Measurements from ENCODE around the gene PTPRN2.
"Not testable (repeated sequence)": the region's sequence is repeated elsewhere in the genome, so short reads cannot be mapped to it uniquely, and the experiment has no call there.

Gene PTPRN2

GRCh38 chr7:158458096-158458495, 129.5 kb downstream of the PTPRN2 start:
- no peak for DNase-seq

- DNase-seq = not testable (repeated sequence)
Observed at GRCh38 chr7:158457586-158457985, 130.0 kb downstream of the PTPRN2 start.

- DNase-seq = no peak
Observed at GRCh38 chr7:158454631-158455030, 133.0 kb downstream of the PTPRN2 start.

GRCh38 chr7:158453663-158454062, 134.0 kb downstream of the PTPRN2 start:
- no peak for DNase-seq

- DNase-seq = no peak
Observed at GRCh38 chr7:158452331-158452730, 135.3 kb downstream of the PTPRN2 start.

- DNase-seq = no peak
Observed at GRCh38 chr7:158450476-158451124, 137.0 kb downstream of the PTPRN2 start.

- no peak for DNase-seq
Observed at GRCh38 chr7:158449942-158450341, 137.7 kb downstream of the PTPRN2 start.

GRCh38 chr7:158449266-158449665, 138.4 kb downstream of the PTPRN2 start:
- no peak for DNase-seq

- DNase-seq = no peak
Observed at GRCh38 chr7:158448430-158449100, 139.1 kb downstream of the PTPRN2 start.

GRCh38 chr7:158447506-158448171, 140.0 kb downstream of the PTPRN2 start:
- DNase-seq = no peak

GRCh38 chr7:158447151-158447505, 140.5 kb downstream of the PTPRN2 start:
- DNase-seq = no peak

GRCh38 chr7:158446706-158447105, 140.9 kb downstream of the PTPRN2 start:
- no peak for DNase-seq

GRCh38 chr7:158446281-158446680, 141.3 kb downstream of the PTPRN2 start:
- no peak for DNase-seq

- DNase-seq = no peak
Observed at GRCh38 chr7:158445421-158446175, 142.0 kb downstream of the PTPRN2 start.

GRCh38 chr7:158444501-158445420, 142.9 kb downstream of the PTPRN2 start:
- DNase-seq = no peak

GRCh38 chr7:158443688-158444483, 143.7 kb downstream of the PTPRN2 start:
- no peak for DNase-seq

GRCh38 chr7:158443014-158443687, 144.5 kb downstream of the PTPRN2 start:
- no peak for DNase-seq

- no peak for DNase-seq
Observed at GRCh38 chr7:158442260-158442659, 145.4 kb downstream of the PTPRN2 start.

GRCh38 chr7:158439035-158439434, 148.6 kb downstream of the PTPRN2 start:
- DNase-seq = no peak

GRCh38 chr7:158432369-158433341, 155.0 kb downstream of the PTPRN2 start:
- DNase-seq = no peak

Measured in SIG-M5 (cell line).